HCT116 (cell line): Measurements from ENCODE around the gene CCR6. TPM values are rescaled to one million over a fixed set of nuclear protein-coding genes. Genes with fewer than 3 reads are reported as not detected.

Experiments
- ATAC-seq: fragments of 200-7000 bp; cut with Tn5 transposase; 2 replicates; pipeline ENCODE4 v1.9.1; 2020; ENCODE audit warnings: mild to moderate bottlenecking, moderate library complexity
- BruUV-seq: library from RNA; stranded (reverse); fragments of 400-500 nt; replicated peaks from 2 replicates; lab custom pipeline; 2021; lab: Mats Ljungman, UMichigan
- CTCF ChIA-PET: fragments of 300-600 bp; sonication (Branson Sonifier 250); formaldehyde crosslinking; loops from one replicate; lab custom pipeline; 2021; ENCODE audit warnings: antibody characterized with exemption; lab: Charles Lee
- POLR2A ChIA-PET: fragments of 300-600, 350-600 bp; sonication (Branson Sonifier 250); formaldehyde crosslinking; loops from one replicate; lab custom pipeline; 2021; ENCODE audit warnings: antibody characterized with exemption; lab: Charles Lee
- RAD21 ChIA-PET, 2 experiments: fragments of 300-600 bp; sonication (Branson Sonifier 250); formaldehyde crosslinking; loops; one replicate each; lab custom pipeline; 2023; ENCODE audit warnings: low total read pairs in 2 of 2; ENCODE audit not compliant: uncharacterized antibody in 2 of 2, unreplicated experiment in 2 of 2, low non-redundant PET in 1 of 2; lab: Charles Lee
- DNase-seq: peaks from one replicate; pipeline ENCODE4 v3.0.0-alpha.2; 2010; ENCODE audit warnings: low read depth, low spot score
- H2AFZ ChIP-seq: fragments of 200-600 bp; shearing (Covaris generic), sonication (generic); 2 replicates; pipeline ENCODE4 v1.6.1; 2017; ENCODE audit warnings: low read depth, mixed run types, mixed read lengths, antibody characterized with exemption, low read length; ENCODE audit not compliant: poor library complexity, severe bottlenecking
- H3K27ac ChIP-seq: 2 replicates; pipeline ENCODE4 v1.5.1; 2012; ENCODE audit warnings: low read depth, low read length
- H3K27me3 ChIP-seq: fragments of 200-600 bp; sonication (generic); 2 replicates; pipeline ENCODE4 v1.6.1; 2016; ENCODE audit warnings: mixed run types, low read length, mixed read lengths; ENCODE audit not compliant: insufficient read depth
- H3K36me3 ChIP-seq, 2 experiments: fragments of 200-500 bp in 1 of 2; fragments of 200-600 bp in 1 of 2; sonication (Bioruptor generic) in 1 of 2; sonication (generic) in 1 of 2; 2 replicates each; pipeline versions ENCODE4 v1.5.1 to v1.6.1; 2014 to 2016; ENCODE audit warnings: low read length in 2 of 2, inconsistent platforms in 1 of 2, mixed read lengths in 1 of 2, mixed run types in 1 of 2; ENCODE audit not compliant: insufficient read depth in 2 of 2, control insufficient read depth in 1 of 2
- H3K4me1 ChIP-seq, 2 experiments: fragments of 200-600 bp in 1 of 2; sonication (generic) in 1 of 2; 2 replicates each; pipeline versions ENCODE4 v1.5.1 to v1.6.1; 2012 to 2017; ENCODE audit warnings: low read length in 2 of 2, inconsistent platforms in 1 of 2, mild to moderate bottlenecking in 1 of 2, mixed read lengths in 1 of 2, mixed run types in 1 of 2, moderate library complexity in 1 of 2; ENCODE audit not compliant: insufficient read depth in 2 of 2, control insufficient read depth in 1 of 2
- H3K4me2 ChIP-seq: fragments of 200-600 bp; sonication (generic); 2 replicates; pipeline ENCODE4 v1.6.1; 2017; ENCODE audit warnings: mixed run types, low read length, mixed read lengths
- H3K4me3 ChIP-seq, 2 experiments: fragments of 200-600 bp in 1 of 2; sonication (generic) in 1 of 2; replicated peaks in 1 of 2; 2 replicates each; pipeline ENCODE4 v1.5.1; 2011 to 2016; ENCODE audit warnings: low read length in 2 of 2, control low read depth in 1 of 2, low read depth in 1 of 2, mild to moderate bottlenecking in 1 of 2, mixed read lengths in 1 of 2, mixed run types in 1 of 2
- H3K79me2 ChIP-seq: fragments of 200-600 bp; sonication (generic); 2 replicates; pipeline ENCODE4 v1.6.1; 2017; ENCODE audit warnings: mild to moderate bottlenecking, mixed run types, low read length, moderate library complexity, mixed read lengths; ENCODE audit not compliant: insufficient read depth
- H3K9ac ChIP-seq: fragments of 200-600 bp; sonication (generic); 2 replicates; pipeline ENCODE4 v1.6.1; 2016; ENCODE audit warnings: low read length, mixed read lengths
- H3K9me2 ChIP-seq: fragments of 200-600 bp; sonication (generic), shearing (Covaris generic); 2 replicates; pipeline ENCODE4 v1.6.1; 2017; ENCODE audit warnings: mixed run types, mild to moderate bottlenecking, moderate library complexity; ENCODE audit not compliant: insufficient read depth
- H3K9me3 ChIP-seq, 2 experiments: fragments of 200-500 bp in 1 of 2; fragments of 200-600 bp in 1 of 2; sonication (Bioruptor generic) in 1 of 2; sonication (generic) in 1 of 2; 2 replicates each; pipeline ENCODE4 v1.6.1; 2014 to 2017; ENCODE audit warnings: low read length in 2 of 2, mixed read lengths in 2 of 2, inconsistent platforms in 1 of 2, low read depth in 1 of 2, mild to moderate bottlenecking in 1 of 2, mixed run types in 1 of 2, moderate library complexity in 1 of 2; ENCODE audit not compliant: control insufficient read depth in 1 of 2, insufficient read depth in 1 of 2
- H4K20me1 ChIP-seq: fragments of 200-600 bp; sonication (generic), shearing (Covaris generic); 2 replicates; pipeline ENCODE4 v1.6.1; 2017; ENCODE audit warnings: mixed run types, mild to moderate bottlenecking, moderate library complexity; ENCODE audit not compliant: insufficient read depth
- CBX3 ChIP-seq: IDR thresholded peaks from 2 replicates; pipeline ENCODE4 v1.6.1; 2012; ENCODE audit warnings: low read depth
- CEBPB ChIP-seq: IDR thresholded peaks from 2 replicates; pipeline ENCODE4 v1.6.1; 2012; ENCODE audit warnings: low read depth
- ELF1 ChIP-seq: IDR thresholded peaks from 2 replicates; pipeline ENCODE4 v1.6.1; 2012; ENCODE audit warnings: low read depth, borderline replicate concordance
- EZH2 ChIP-seq: fragments of 200-600 bp; sonication (generic); IDR thresholded peaks from 2 replicates; pipeline ENCODE4 v1.6.1; 2017; ENCODE audit warnings: antibody characterized with exemption, mixed run types
- EZH2phosphoT487 ChIP-seq: fragments of 200-600 bp; IDR thresholded peaks from 2 replicates; pipeline ENCODE4 v1.6.1; 2018; ENCODE audit warnings: antibody characterized with exemption, borderline replicate concordance
- FOSL1 ChIP-seq: IDR thresholded peaks from 2 replicates; pipeline ENCODE4 v1.6.1; 2012; ENCODE audit warnings: low read depth
- JUND ChIP-seq: IDR thresholded peaks from 2 replicates; pipeline ENCODE4 v1.6.1; 2012
- MAX ChIP-seq: IDR thresholded peaks from 2 replicates; pipeline ENCODE4 v1.6.1; 2012
- POLR2A ChIP-seq: IDR thresholded peaks from 2 replicates; pipeline ENCODE4 v1.7.0; 2011; ENCODE audit warnings: borderline replicate concordance; ENCODE audit not compliant: insufficient read depth, insufficient read length; ENCODE audit errors: extremely low read depth
- POLR2AphosphoS5 ChIP-seq: IDR thresholded peaks from 2 replicates; pipeline ENCODE4 v1.6.1; 2011; ENCODE audit warnings: mild to moderate bottlenecking, low read depth, low read length, moderate library complexity
- RAD21 ChIP-seq: IDR thresholded peaks from 2 replicates; pipeline ENCODE4 v1.6.1; 2012; ENCODE audit warnings: low read depth, mild to moderate bottlenecking
- REST ChIP-seq: IDR thresholded peaks from 2 replicates; pipeline ENCODE4 v1.6.1; 2012; ENCODE audit warnings: low read depth
- SIN3A ChIP-seq: IDR thresholded peaks from 2 replicates; pipeline ENCODE4 v1.6.1; 2012; ENCODE audit warnings: low read depth
- SP1 ChIP-seq: IDR thresholded peaks from 2 replicates; pipeline ENCODE4 v1.6.1; 2012; ENCODE audit warnings: low read depth
- TCF7L2 ChIP-seq: IDR thresholded peaks from 2 replicates; pipeline ENCODE4 v1.7.0; 2011; ENCODE audit warnings: borderline replicate concordance, inconsistent platforms; ENCODE audit not compliant: insufficient read depth, insufficient read length; ENCODE audit errors: extremely low read depth
- YY1 ChIP-seq: IDR thresholded peaks from 2 replicates; pipeline ENCODE4 v1.6.1; 2011; ENCODE audit warnings: low read length, low read depth, moderate library complexity, mild to moderate bottlenecking; ENCODE audit not compliant: insufficient replicate concordance; ENCODE audit errors: extremely low read depth
- ZFX ChIP-seq: fragments of 450-650 bp; IDR thresholded peaks from 2 replicates; pipeline ENCODE4 v1.6.1; 2017
- ZNF274 ChIP-seq: fragments of 200-500 bp; sonication (Bioruptor generic); IDR thresholded peaks from 2 replicates; pipeline ENCODE4 v1.6.1; 2014; ENCODE audit warnings: mild to moderate bottlenecking, low read depth, low read length, inconsistent platforms
- intact Hi-C: fragments of 100-400 bp; cut with micrococcal nuclease; formaldehyde crosslinking; loops from 2 replicates; pipeline ENCODE4 v1.10.0; 2022
- total RNA-seq: library from RNA; stranded (reverse); gene quantifications from one replicate; pipeline ENCODE4 v1.2.1, GENCODE V29; 2021; ENCODE audit not compliant: unreplicated experiment
- TF ChIP-seq, protein P1 (sequence below), 3 experiments: fragments of 200-600 bp in 1 of 3; sonication (generic) in 1 of 3; IDR thresholded peaks in 2 of 3; conservative IDR thresholded peaks in 1 of 3; 2 replicates each; pipeline ENCODE4 v1.5.1; 2012 to 2017; ENCODE audit warnings: low read depth in 2 of 3, low read length in 2 of 3, antibody characterized with exemption in 1 of 3, borderline replicate concordance in 1 of 3, control low read depth in 1 of 3, mild to moderate bottlenecking in 1 of 3, mixed read lengths in 1 of 3, mixed run types in 1 of 3, moderate library complexity in 1 of 3; ENCODE audit not compliant: insufficient read depth in 1 of 3
- TF ChIP-seq, protein P2 (sequence below): IDR thresholded peaks from 2 replicates; pipeline ENCODE4 v1.6.1; 2011; ENCODE audit warnings: mild to moderate bottlenecking, low read length, moderate library complexity; ENCODE audit not compliant: insufficient replicate concordance; ENCODE audit errors: extremely low read depth

CCR6 gene
- total RNA-seq, 1 experiment from 2014 or later = not detected

- Histone ChIP-seq H4K20me1 (no peaks in the 10 kb centered on the region), H3K9me2 (no peaks in the 10 kb centered on the region), H3K4me3 (no peak overlapping the region), H2AFZ (no peak overlapping the region), H3K4me2 (no peak overlapping the region), H3K4me1 (no peaks in the 10 kb centered on the region), H3K27me3 (peaks cover 9% of the 10 kb centered on the region; the same call in 1 of the 2 replicates), H3K9ac (no peak overlapping the region), H3K79me2 (no peaks in the 10 kb centered on the region), H3K9me3 (no peaks in the 10 kb centered on the region), H3K27ac (no peak overlapping the region), H3K36me3 (no peaks in the 10 kb centered on the region)
- no TSS peak for BruUV-seq
- ChIA-PET RAD21 (no interaction called here), CTCF (interaction anchor here (1.4 to 1.7 kb wide), 2 partner anchors 139 to 363 kb away, joined by 5 to 6 read pairs; partner anchors contain the start of gene CEP43), POLR2A (no interaction called here)
- ATAC-seq = no peak
- TF ChIP-seq EZH2 (no peak), POLR2AphosphoS5 (no peak), ELF1 (no peak), SIN3A (no peak), YY1 (no peak), ZNF274 (no peak), MAX (no peak), POLR2A (no peak), JUND (no peak), REST (no peak), CEBPB (no peak), CBX3 (no peak), RAD21 (no peak), ZFX (no peak), TCF7L2 (no peak), SP1 (no peak), EZH2phosphoT487 (no peak), FOSL1 (no peak)
- TF ChIP-seq, protein P1, sequence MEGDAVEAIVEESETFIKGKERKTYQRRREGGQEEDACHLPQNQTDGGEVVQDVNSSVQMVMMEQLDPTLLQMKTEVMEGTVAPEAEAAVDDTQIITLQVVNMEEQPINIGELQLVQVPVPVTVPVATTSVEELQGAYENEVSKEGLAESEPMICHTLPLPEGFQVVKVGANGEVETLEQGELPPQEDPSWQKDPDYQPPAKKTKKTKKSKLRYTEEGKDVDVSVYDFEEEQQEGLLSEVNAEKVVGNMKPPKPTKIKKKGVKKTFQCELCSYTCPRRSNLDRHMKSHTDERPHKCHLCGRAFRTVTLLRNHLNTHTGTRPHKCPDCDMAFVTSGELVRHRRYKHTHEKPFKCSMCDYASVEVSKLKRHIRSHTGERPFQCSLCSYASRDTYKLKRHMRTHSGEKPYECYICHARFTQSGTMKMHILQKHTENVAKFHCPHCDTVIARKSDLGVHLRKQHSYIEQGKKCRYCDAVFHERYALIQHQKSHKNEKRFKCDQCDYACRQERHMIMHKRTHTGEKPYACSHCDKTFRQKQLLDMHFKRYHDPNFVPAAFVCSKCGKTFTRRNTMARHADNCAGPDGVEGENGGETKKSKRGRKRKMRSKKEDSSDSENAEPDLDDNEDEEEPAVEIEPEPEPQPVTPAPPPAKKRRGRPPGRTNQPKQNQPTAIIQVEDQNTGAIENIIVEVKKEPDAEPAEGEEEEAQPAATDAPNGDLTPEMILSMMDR (IDR thresholded peaks at IDR 0.05 in 2 of 3, conservative IDR thresholded peaks at IDR 0.05 in 1 of 3; ENCODE audit: borderline replicate concordance in 1 of 3, insufficient read depth in 1 of 3, low read depth in 2 of 3, low read length in 2 of 3) = no peak
- TF ChIP-seq, protein P2, sequence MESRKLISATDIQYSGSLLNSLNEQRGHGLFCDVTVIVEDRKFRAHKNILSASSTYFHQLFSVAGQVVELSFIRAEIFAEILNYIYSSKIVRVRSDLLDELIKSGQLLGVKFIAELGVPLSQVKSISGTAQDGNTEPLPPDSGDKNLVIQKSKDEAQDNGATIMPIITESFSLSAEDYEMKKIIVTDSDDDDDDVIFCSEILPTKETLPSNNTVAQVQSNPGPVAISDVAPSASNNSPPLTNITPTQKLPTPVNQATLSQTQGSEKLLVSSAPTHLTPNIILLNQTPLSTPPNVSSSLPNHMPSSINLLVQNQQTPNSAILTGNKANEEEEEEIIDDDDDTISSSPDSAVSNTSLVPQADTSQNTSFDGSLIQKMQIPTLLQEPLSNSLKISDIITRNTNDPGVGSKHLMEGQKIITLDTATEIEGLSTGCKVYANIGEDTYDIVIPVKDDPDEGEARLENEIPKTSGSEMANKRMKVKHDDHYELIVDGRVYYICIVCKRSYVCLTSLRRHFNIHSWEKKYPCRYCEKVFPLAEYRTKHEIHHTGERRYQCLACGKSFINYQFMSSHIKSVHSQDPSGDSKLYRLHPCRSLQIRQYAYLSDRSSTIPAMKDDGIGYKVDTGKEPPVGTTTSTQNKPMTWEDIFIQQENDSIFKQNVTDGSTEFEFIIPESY = no peak
- no peak for DNase-seq
- intact Hi-C loops = no loop called here
Observed at GRCh38 chr6:167137881-167138280, 15.0 kb downstream of the CCR6 start.
